ENCODE results near the gene CDC5L.

The CDC5L gene

DNA sequence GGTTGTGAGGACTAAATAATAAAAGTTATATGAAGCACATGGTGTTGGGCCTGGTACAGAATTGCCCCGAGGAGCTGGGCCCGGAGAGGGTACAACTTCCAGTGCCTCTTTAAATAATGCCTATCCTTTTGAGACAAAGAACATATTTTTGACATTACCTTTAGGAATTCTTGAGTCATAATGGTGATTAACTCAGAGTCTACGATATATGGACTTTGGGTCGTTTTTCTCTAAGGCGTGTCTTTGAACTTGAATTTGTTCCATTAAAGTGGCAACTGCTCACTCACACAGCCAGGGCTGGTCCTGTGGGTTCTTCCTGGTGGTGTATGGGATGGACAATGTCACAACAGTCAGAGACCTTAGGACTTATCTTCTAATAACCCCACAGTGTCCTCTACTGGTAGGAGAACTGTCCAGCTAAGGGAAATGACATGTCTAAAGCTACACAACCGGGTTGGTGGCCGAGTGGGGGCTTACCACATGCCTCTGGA lies 106.5 kb downstream of the CDC5L start:
- TF ChIP-seq, protein P1, sequence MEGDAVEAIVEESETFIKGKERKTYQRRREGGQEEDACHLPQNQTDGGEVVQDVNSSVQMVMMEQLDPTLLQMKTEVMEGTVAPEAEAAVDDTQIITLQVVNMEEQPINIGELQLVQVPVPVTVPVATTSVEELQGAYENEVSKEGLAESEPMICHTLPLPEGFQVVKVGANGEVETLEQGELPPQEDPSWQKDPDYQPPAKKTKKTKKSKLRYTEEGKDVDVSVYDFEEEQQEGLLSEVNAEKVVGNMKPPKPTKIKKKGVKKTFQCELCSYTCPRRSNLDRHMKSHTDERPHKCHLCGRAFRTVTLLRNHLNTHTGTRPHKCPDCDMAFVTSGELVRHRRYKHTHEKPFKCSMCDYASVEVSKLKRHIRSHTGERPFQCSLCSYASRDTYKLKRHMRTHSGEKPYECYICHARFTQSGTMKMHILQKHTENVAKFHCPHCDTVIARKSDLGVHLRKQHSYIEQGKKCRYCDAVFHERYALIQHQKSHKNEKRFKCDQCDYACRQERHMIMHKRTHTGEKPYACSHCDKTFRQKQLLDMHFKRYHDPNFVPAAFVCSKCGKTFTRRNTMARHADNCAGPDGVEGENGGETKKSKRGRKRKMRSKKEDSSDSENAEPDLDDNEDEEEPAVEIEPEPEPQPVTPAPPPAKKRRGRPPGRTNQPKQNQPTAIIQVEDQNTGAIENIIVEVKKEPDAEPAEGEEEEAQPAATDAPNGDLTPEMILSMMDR (IDR thresholded peaks at IDR 0.05; ENCODE audit: insufficient read depth, low read depth, low read length, missing control alignments): no peak
- H3K4me3 ChIP-seq (ENCODE audit: low read depth, low read length): no peak overlapping the region
- no peak for DNase-seq (ENCODE audit: low read depth)

DNA sequence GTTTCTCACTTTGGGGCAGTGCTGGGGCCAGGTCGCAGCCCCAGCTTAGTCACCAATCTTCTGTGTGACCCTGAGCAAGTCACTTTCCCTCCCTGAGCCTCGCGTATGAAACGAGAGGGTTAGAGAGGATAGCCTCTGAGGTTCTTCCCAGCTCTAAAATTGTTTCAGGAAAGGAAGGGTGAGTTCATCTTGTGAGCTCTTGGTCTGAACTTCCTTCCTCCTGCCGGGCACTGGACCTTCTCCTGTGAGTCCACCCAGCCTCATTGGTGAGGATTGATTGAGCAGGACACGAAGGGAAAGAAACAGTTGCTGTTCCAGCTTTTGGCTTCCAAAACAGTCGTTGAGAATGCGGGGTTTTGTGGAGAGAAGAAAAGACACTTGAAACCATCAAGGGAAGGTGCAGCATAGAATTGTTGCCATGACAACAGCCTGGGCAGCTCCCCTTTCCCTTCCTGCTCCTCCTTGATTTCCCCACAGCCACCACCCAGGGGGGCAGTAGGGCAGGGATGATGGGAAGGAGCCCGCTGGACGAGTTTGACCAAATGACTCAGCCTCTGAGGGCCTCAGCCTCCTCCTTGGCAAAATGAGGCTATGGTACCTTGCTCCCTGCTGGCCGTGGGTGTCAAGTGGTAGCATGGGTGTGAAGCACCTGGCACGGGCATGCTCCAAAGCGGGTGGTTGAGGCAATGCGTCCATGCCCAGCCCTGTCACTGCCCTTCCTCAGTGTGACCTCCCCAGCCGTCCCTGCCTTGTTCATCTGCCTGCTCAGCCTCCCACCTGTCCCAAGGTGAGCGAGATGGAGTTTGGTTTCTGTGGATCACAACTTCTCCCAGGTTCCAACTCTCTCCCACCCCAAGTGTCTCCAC lies 107.8 kb downstream of the CDC5L start:
- TF ChIP-seq, protein P1 (IDR thresholded peaks at IDR 0.05; ENCODE audit: insufficient read depth, low read depth, low read length, missing control alignments): no peak
- no peak overlapping the region for H3K4me3 ChIP-seq (ENCODE audit: low read depth, low read length)
- DNase-seq (ENCODE audit: low read depth): no peak

DNA sequence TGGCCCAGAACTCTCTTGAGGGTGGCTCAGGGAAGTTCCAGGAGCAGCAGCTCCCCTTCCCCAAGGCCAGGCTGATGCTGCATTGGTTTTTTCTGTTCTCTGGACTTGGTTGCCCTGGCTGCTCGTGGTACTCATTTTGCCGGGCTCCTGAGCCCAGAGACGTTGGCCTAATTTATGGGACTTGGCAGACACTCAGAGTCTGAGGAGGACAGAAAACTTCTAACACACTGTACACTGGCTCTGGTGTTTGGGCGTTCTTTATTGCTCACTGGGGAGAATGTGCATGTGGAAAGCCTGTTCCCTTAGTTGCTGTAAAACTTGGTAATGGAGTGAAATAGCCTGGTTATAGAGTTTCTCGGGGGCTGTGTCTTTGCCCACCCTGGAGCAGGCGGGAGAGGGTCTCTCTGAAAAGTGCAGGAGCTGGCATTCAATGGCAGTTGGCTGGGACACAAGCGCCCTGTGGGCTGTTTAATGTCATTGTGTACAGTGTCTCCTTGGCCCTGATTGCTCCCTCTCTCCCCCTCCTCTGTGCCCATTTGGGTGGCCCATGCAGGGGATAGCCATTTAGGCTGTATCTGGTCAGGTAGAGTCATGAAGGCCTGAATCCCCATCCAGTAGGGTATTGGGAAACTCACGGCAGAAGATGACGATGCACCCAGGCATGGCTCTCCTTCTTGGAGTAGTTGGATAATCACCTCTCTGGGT lies 109.3 kb downstream of the CDC5L start:
- no peak overlapping the region for H3K4me3 ChIP-seq (ENCODE audit: low read depth, low read length)
- DNase-seq (ENCODE audit: low read depth): no peak
- TF ChIP-seq, protein P1 (IDR thresholded peaks at IDR 0.05; ENCODE audit: insufficient read depth, low read depth, low read length, missing control alignments): no peak

GRCh38 chr6:44497807-44498206 lies 110.3 kb downstream of the CDC5L start:
- TF ChIP-seq, protein P1 (IDR thresholded peaks at IDR 0.05; ENCODE audit: insufficient read depth, low read depth, low read length, missing control alignments): no peak
- H3K4me3 ChIP-seq (ENCODE audit: low read depth, low read length): no peak overlapping the region
- no peak for DNase-seq (ENCODE audit: low read depth)

DNA sequence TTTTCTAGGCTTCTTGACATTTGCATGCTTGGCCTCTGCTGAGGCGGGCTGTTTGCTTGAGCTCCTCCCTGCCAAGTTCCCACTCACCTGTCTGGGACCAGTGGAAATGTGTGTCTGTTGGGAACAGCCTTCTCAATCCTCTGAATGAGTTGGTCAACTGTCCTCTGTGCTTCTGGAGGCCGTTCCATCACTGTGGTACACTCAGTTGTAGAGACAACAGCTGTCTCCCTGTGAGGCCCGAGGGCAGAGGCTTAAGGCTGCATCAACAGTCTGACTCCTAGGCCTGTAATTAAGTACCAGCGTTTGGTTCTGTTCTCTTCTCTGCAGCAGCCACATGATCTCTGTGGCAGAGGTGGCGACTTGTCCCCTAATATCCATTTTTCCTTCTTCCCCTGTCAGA lies 110.9 kb downstream of the CDC5L start:
- no peak overlapping the region for H3K4me3 ChIP-seq (ENCODE audit: low read depth, low read length)
- DNase-seq (ENCODE audit: low read depth): no peak
- TF ChIP-seq, protein P1 (IDR thresholded peaks at IDR 0.05; ENCODE audit: insufficient read depth, low read depth, low read length, missing control alignments): no peak

DNA sequence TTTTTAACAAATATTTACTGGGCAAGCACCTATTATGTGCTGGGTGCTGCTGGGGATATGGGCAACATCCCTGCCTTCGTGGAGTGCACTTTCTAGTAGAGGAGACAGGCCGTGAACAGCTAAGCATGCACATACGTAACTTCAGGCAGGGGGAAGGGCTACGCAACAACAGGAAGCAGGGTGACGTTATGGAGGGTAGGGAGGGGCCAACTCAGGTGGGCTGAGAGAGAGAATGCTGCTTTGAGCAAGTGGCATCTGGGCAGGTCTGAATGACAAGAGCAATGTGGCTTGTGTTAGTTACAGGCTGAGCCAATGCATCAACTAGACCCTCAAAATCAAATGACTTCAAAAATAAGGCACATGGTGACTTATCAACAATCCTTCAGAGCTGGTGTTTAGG lies 112.1 kb downstream of the CDC5L start:
- TF ChIP-seq, protein P1 (IDR thresholded peaks at IDR 0.05; ENCODE audit: insufficient read depth, low read depth, low read length, missing control alignments): no peak
- DNase-seq (ENCODE audit: low read depth): no peak
- no peak overlapping the region for H3K4me3 ChIP-seq (ENCODE audit: low read depth, low read length)
